NCI-H2029 (cell line): ENCODE data around the gene CLEC4C.
"Not testable (repeated sequence)": the region's sequence is repeated elsewhere in the genome, so short reads cannot be mapped to it uniquely, and the experiment has no call there.

ENCODE experiments used
- DNase-seq: peaks from one replicate; lab custom pipeline; 2025; lab: John Stamatoyannopoulos, UW

The CLEC4C gene

GRCh38 chr12:7747246-7747645 lies at the start of gene CLEC4C:
Gene CLEC4C, minus strand, starts transcription at chr12:7747375. Its CDS starts 27 bp downstream, at chr12:7747348.
- DNase-seq: no peak

GRCh38 chr12:7793211-7793610 lies 46.0 kb upstream of the CLEC4C start:
- DNase-seq: no peak

- not testable (repeated sequence) for DNase-seq
These were observed 41.8 kb upstream of the CLEC4C start, which contains the start of gene NANOG for GRCh38 chr12:7788884-7789528. Gene NANOG, plus strand, starts transcription at chr12:7789402. Its CDS starts 213 bp downstream, at chr12:7789615.

DNA sequence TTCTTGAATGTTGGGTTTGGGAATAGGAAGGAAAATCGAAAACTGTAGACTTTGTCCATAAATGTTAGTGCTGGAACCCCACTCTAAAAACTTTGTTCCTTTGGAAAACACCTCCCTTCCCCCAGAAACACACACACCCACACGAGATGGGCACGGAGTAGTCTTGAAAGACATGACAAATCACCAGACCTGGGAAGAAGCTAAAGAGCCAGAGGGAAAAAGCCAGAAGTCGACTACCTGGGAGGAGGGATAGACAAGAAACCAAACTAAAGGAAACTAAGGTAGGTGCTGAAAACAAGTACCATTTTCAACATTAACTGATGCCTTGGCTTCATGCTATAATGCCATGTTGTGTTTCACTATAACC lies 41.1 kb upstream of the CLEC4C start:
- DNase-seq: no peak

- DNase-seq: no peak
These were observed 40.6 kb upstream of the CLEC4C start for GRCh38 chr12:7787574-7788293.

GRCh38 chr12:7784701-7785100 lies 37.5 kb upstream of the CLEC4C start:
- DNase-seq: no peak

DNA sequence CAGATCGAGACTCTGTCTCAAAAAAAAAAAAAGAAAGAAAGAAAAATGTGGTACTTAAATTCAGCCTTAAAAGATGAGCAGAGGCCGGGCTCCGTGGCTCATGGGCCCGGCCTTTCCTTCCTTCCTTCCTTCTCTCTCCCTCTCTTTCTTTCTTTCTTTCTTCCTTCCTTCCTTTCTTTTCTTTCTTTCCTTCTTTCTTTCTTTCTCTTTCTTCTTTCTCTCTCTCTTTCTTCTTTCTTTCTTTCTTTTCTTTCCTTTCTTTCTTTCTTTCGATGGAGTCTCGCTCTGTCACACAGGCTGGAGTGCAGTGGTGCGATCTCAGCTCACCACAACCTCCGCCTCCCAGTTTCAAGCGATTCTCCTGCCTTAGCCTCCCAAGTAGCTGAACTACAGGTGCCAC lies 36.3 kb upstream of the CLEC4C start:
- DNase-seq: not testable (repeated sequence)

- DNase-seq: no peak
These were observed 34.9 kb upstream of the CLEC4C start for GRCh38 chr12:7782055-7782454.

DNA sequence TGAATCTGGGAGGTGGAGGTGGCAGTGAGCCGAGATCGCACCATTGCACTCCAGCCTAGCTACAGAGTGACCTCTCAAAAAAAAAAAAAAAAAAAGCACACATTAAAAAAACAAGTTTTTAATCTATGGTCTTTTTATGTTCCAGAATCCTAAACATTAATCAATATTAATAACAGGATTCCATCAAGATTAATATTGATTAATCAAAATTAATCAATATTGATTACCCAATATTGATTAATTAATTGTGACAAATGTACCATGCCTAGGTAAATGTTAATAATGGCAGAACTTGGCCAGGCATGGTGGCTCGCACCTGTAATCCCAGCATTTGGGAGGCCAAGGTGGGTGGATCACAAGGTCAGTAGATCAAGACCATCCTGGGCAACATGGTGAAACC lies 34.1 kb upstream of the CLEC4C start:
- no peak for DNase-seq

GRCh38 chr12:7769999-7770398 lies 22.8 kb upstream of the CLEC4C start:
- no peak for DNase-seq

GRCh38 chr12:7758766-7759140 lies 11.6 kb upstream of the CLEC4C start:
- DNase-seq: no peak

- no peak for DNase-seq
These were observed 9.8 kb upstream of the CLEC4C start for GRCh38 chr12:7756993-7757392.

GRCh38 chr12:7755668-7756067 lies 8.5 kb upstream of the CLEC4C start:
- DNase-seq: not testable (repeated sequence)

- DNase-seq: not testable (repeated sequence)
These were observed 5.1 kb upstream of the CLEC4C start for GRCh38 chr12:7751941-7752922.

DNA sequence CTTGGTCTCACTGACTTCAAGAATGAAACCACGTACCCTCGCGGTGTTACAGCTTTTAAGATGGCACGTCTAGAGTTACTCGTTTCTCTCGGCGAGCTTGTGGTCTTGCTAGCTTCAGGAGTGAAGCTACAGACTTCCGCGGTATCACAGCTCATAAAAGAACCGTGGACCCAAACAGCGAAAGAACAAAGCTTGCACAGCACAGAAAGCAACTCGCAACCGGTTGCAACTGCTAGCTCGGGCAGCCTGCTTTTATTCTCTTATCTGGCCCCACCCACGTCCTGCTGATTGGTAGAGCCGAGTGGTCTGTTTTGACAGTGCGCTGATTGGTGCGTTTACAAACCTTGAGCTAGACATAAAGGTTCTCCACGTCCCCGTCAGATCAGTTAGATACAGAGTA lies 4.2 kb upstream of the CLEC4C start:
- DNase-seq: no peak

GRCh38 chr12:7750350-7750749 lies 3.2 kb upstream of the CLEC4C start:
- no peak for DNase-seq

GRCh38 chr12:7749442-7749841 lies 2.3 kb upstream of the CLEC4C start:
- no peak for DNase-seq

DNA sequence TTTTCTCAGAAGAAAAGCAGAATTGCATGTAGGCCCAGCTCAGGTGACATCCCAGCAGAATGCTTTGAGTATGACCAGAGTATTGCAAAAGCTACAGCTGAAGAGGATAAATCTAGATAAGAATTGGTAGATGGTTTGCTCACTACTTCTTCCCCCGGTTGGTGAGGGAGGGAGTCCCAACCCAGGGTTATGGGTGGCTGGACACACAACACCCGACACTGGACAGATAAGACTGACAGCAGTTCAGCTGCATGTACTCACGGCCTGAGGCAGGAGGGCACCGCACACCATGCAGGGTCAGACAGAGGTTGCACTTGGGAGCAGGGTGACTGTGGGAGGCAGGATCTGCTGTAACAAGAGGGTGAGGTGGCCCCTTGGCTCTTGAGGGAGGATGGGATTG lies 1.7 kb upstream of the CLEC4C start:
- no peak for DNase-seq

GRCh38 chr12:7732993-7733392 lies 14.2 kb downstream of the CLEC4C start:
- DNase-seq: no peak

DNA sequence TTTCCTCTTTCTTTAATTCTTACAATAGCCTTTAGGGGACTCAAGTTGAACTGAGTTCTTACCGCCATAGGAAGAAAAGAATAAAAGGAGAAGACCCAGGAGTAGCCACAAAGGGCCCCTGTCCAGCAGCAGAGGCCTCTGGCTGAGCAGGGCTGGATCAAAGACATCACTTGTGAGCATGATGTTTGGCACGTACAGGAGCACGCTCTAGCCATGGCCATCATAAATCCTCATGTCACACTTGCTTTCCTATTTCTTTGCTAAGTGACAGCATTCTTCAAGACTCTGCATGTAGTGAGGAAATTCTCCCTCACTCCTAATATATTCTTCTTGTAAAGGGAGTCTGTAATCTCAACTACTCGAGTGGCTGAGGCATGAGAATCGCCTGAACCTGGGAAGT lies 15.7 kb downstream of the CLEC4C start:
- no peak for DNase-seq

DNA sequence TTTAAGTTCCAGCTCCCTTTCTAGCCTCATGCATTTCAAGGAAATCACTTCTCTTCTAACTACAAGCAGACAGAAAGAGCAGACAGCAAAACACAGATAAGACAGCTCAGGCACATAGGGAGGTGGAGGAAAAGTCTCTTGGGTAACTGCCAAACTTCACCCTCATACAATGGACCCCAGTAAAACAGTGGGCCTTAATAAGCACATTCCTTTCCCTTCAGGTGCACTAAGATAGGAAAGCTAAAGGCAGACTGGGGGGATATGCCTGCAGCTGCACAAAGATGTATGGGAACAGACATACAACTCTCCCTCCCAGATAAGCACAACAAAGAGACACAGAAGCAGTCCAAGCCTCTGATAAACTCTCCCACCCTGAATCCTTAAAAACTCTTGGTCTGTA lies 16.2 kb downstream of the CLEC4C start:
- not testable (repeated sequence) for DNase-seq

GRCh38 chr12:7729746-7730145 lies 17.4 kb downstream of the CLEC4C start:
- no peak for DNase-seq

DNA sequence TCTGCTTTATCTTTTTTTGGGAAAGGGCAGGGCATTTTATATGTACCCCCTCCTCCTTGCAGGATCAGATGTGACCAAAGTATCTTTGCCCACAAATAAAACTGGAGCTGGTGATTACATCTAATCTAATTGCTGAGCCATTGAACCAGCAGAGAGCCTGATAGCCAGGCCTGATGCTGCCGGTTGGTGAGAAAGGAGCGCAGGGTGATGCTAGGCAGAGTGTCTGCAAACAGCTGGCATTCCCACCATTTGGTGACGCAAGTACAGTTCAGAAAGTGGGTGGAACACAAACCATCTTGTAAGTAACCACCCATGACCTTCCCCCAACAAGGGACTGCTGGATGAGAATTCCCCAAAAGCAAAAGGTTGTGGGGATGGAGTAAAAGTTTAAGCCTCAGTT lies 23.2 kb downstream of the CLEC4C start:
- DNase-seq: no peak
